ACHN (cell line): ENCODE data around the gene KHSRP.
A peak's percentile ranks its signal among the peaks of the same experiment; 100 is the strongest.

Experiments
- DNase-seq: peaks from one replicate; pipeline ENCODE4 v3.0.0-alpha.2; 2015
- in situ Hi-C: cut with HindIII; loops from 2 replicates; pipeline ENCODE4 v1.10.0; 2017; ENCODE audit warnings: low sequenced_read_pairs, low pct_ligation_motif_present, low pct_unique_long_range_greater_than_20kb

The KHSRP gene

DNA sequence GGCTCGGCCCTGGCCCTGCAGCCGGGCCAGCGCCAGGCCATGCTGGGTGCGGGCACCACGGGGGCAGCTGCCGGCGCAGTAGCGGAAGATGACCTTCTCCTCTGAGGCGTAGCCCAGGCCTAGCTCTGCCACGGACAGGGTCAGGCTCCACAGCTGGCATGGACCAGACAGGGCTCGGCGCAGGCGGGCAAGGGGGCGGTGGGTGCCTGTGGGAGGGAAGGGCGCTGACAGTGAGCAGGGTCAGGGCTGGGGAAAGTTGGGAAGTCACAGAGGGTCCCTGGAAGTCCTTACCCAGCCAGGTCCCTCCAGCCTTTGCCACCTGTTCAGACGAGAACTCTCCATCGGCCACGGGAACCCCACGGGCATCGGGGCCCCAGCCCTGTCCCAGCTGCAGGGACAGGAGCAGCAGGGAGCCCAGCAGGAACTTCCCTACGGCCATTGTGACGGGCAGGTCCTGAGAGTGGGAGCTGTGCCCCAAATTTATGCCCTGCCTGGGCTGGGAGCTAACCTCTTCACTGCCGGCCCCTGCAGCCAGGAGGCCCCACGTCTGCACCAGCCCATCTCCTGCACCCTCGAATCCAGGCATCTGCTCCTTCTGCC, 49.1 kb downstream of the KHSRP start, which contains the start of gene PSPN:
Gene PSPN (minus strand): TSS at position 523 of the 600 bp plus-strand sequence. CDS start 84 bp downstream, at position 439.
- no peak for DNase-seq
- in situ Hi-C loops = no loop called here

GRCh38 chr19:6374711-6375410, 49.8 kb downstream of the KHSRP start:
- DNase-seq = no peak
- in situ Hi-C loops = no loop called here

- no peak for DNase-seq
- in situ Hi-C loops = no loop called here
Measured at GRCh38 chr19:6374161-6374709, 50.4 kb downstream of the KHSRP start.

DNA sequence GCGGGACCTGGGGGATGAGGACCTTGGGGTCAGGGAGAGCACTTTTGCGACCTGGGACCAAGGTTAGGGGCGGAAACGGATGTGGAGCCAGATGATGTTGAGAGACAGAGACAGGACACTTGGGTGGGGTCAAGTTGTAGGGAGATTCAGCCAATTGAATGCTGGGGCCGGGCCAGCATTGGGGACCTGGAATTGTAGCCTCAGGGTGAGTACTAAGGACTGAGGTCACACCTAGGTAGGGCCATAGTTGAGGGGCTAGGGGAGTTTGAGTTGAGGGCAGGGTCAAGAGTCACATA, 50.9 kb downstream of the KHSRP start:
- in situ Hi-C loops = no loop called here
- no peak for DNase-seq

DNA sequence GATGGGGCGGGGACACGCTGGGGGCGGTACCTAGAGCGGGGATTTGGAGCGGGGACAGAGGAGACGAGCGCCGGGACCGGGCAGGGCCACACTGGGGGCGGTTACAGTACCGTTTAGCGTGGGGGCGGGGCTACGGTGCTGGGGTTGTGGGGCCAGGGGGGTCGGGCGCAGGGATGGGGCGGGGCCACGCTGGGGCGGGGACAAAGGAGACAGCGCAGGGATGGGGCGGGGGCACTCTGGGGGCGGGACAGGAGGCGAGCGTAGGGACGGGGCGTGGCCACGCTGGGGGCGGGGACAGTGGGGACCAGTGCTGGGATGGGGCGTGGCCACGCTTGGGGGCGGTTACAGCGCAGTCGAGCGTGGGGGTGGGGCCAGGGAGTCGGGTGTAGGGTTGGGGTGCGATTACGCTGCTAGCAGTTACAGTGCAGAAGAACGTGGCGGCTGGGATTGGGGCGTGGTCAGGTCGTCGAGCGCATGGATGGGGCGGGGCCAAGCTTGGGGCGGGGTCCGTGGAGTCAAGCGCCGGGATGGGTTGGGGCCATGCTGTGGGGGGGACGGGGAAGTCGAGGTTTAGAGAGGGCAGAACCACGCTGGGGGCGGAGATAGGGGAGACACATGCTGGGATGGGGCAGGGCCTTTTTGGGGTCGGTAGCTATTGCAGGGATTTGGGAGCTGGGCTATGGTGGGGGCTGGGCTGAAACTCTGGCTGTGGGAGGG, 51.4 kb downstream of the KHSRP start:
- in situ Hi-C loops = no loop called here
- DNase-seq = peak; percentile 95

- in situ Hi-C loops = no loop called here
- DNase-seq = peak; percentile 99
Measured at GRCh38 chr19:6372594-6373095, 52.0 kb downstream of the KHSRP start, which contains the start of gene ALKBH7. Gene ALKBH7 (plus strand): TSS chr19:6372794. CDS start chr19:6372821, 27 bp downstream.

DNA sequence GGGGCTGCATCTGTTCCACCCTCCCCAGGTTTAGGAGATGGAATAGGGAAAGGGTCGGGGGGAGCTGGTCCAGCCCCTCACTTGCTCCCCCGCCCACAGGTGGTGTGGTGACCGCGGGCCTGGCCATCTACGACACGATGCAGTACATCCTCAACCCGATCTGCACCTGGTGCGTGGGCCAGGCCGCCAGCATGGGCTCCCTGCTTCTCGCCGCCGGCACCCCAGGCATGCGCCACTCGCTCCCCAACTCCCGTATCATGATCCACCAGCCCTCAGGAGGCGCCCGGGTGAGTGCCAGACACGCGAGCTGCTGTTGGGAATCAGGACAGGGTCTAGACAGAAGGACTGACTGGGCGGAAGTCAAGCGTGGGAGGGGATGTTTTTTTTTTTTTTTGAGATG, 60.3 kb downstream of the KHSRP start:
- in situ Hi-C loops = no loop called here
- DNase-seq = no peak
